Muscle of leg (tissue), 16 donors: ENCODE data around the gene KLF15. TPM values are rescaled to one million over a fixed set of nuclear protein-coding genes. Genes with fewer than 3 reads are reported as not detected.
A peak's percentile ranks its signal among the peaks of the same experiment; 100 is the strongest.

Experiments used
- DNase-seq: peaks from one replicate; pipeline ENCODE4 v3.0.0; 2013
- H3K27ac ChIP-seq: one replicate; pipeline ENCODE4 v1.5.1; 2013; ENCODE audit warnings: mild to moderate bottlenecking, low read length, control low read depth
- H3K27me3 ChIP-seq: one replicate; pipeline ENCODE4 v1.6.1; 2013; ENCODE audit warnings: low read length; ENCODE audit not compliant: control insufficient read depth, insufficient read depth
- H3K36me3 ChIP-seq: one replicate; pipeline ENCODE4 v1.6.1; 2013; ENCODE audit warnings: low read length; ENCODE audit not compliant: control insufficient read depth, insufficient read depth
- H3K4me1 ChIP-seq: one replicate; pipeline ENCODE4 v1.6.1; 2013; ENCODE audit warnings: low read length; ENCODE audit not compliant: control insufficient read depth, insufficient read depth
- H3K4me3 ChIP-seq: one replicate; pipeline ENCODE4 v1.5.1; 2013; ENCODE audit warnings: low read length, control low read depth
- H3K9me3 ChIP-seq: replicated peaks from 2 replicates; pipeline ENCODE4 v1.6.1; 2013; ENCODE audit warnings: low read depth, low read length; ENCODE audit not compliant: control insufficient read depth
- WGBS: methylation state at CpG from one replicate; pipeline ENCODE4 v1.1.5; 2013; ENCODE audit warnings: missing lambda C conversion rate; ENCODE audit not compliant: insufficient coverage; 5-methylcytosine and 5-hydroxymethylcytosine counted together
- long read RNA-seq, 11 donors: transcript quantifications; one replicate each; lab custom pipeline, GENCODE V29; 2026
- polyA plus RNA-seq, 8 donors: library from polyadenylated mRNA; unstranded; fragments of 120-200 nt; gene quantifications; one replicate each; pipeline versions ENCODE4 v1.2.1 to v1.2.3, GENCODE V29; 2013; ENCODE audit warnings: inconsistent platforms in 1 of 8, low replicate concordance in 1 of 8; ENCODE audit not compliant: insufficient read length in 8 of 8, insufficient read depth in 1 of 8
- total RNA-seq: library from RNA; stranded (reverse); fragments of 120-200 nt; gene quantifications from one replicate; pipeline ENCODE4 v1.2.4, GENCODE V29; 2013

Gene KLF15
- total RNA-seq: 1.6 TPM
- polyA plus RNA-seq: 1 to 10 TPM in 3 of 8 donors, under 1 TPM in 5; 0.64 to 2.1 (median 0.89) TPM
- long read RNA-seq, donor 1: 0 reads
- long read RNA-seq, donor 2: 0 reads
- long read RNA-seq, donor 3: 0 reads
- long read RNA-seq, donor 4: 0 reads
- long read RNA-seq, donor 5, partial matches to known transcripts: 0 of 1 reads
- long read RNA-seq, donor 5, other reads (novel, unspliced or antisense): 0 of 1 reads
- long read RNA-seq, donor 6: 0 reads
- long read RNA-seq, donor 7: 0 reads
- long read RNA-seq, donor 8: 0 reads
- long read RNA-seq, donor 9, partial matches to known transcripts: 0 of 1 reads
- long read RNA-seq, donor 9, other reads (novel, unspliced or antisense): 0 of 1 reads
- long read RNA-seq, donor 10: 0 reads
- long read RNA-seq, donor 11: 0 reads

GRCh38 chr3:126357295-126358037 lies at the start of gene KLF15:
Gene KLF15 (minus strand): TSS chr3:126357408. CDS start chr3:126352922, 4,486 bp downstream.
- peaks cover 4% of the 10 kb centered on the region for H3K9me3 ChIP-seq
- under 1% methylated on average over 77 of the region's 86 CpGs for WGBS
- H3K36me3 ChIP-seq: no peaks in the 10 kb centered on the region
- no peak within 1 kb of the TSS for H3K27ac ChIP-seq
- H3K4me3 ChIP-seq: peak within 1 kb of the TSS; percentile 53
- H3K27me3 ChIP-seq: peaks cover 52% of the 10 kb centered on the region
- peaks cover 25% of the 10 kb centered on the region for H3K4me1 ChIP-seq
- peak; percentile 90 for DNase-seq

- Histone ChIP-seq H3K27ac (no peak overlapping the region), H3K4me3 (no peak overlapping the region), H3K4me1 (no peaks in the 10 kb centered on the region), H3K27me3 (peaks cover 12% of the 10 kb centered on the region), H3K36me3 (no peaks in the 10 kb centered on the region), H3K9me3 (peaks cover 4% of the 10 kb centered on the region)
- DNase-seq: no peak
- 74% methylated on average over 9 of the region's 15 CpGs for WGBS
These were observed 49.4 kb upstream of the KLF15 start for GRCh38 chr3:126406389-126407296.

GRCh38 chr3:126402666-126403302 lies 45.6 kb upstream of the KLF15 start:
- H3K9me3 ChIP-seq: peaks cover 4% of the 10 kb centered on the region
- no peaks in the 10 kb centered on the region for H3K36me3 ChIP-seq
- no peak overlapping the region for H3K27ac ChIP-seq
- no peak overlapping the region for H3K4me3 ChIP-seq
- WGBS: 74% methylated on average over 11 of the region's 12 CpGs
- H3K4me1 ChIP-seq: no peaks in the 10 kb centered on the region
- peaks cover 9% of the 10 kb centered on the region for H3K27me3 ChIP-seq
- no peak for DNase-seq

DNA sequence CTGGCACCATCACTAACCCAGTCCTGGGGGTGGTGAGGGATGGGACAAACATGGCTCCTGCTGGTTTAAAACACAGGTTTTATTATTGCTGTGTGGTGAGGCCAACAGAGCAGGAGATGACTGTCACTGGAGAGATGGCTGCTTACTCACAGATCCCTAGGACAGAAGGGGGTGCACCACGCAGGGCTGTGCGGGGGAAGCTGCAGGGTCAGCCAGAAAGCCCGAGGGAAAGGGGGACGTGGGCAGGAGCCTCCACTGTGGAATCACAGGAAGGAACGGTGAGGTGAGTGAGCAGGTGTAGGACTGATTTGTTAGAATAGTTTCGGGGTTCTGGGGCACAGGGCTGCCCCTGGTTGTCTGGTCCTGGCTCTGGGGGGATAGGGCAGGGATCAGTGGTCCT lies 45.0 kb upstream of the KLF15 start:
- 64% methylated on average over 6 of the region's 6 CpGs for WGBS
- Histone ChIP-seq H3K4me3 (no peak overlapping the region), H3K36me3 (no peaks in the 10 kb centered on the region), H3K27ac (no peak overlapping the region), H3K9me3 (no peaks in the 10 kb centered on the region), H3K4me1 (no peaks in the 10 kb centered on the region), H3K27me3 (peaks cover 5% of the 10 kb centered on the region)
- DNase-seq: no peak

DNA sequence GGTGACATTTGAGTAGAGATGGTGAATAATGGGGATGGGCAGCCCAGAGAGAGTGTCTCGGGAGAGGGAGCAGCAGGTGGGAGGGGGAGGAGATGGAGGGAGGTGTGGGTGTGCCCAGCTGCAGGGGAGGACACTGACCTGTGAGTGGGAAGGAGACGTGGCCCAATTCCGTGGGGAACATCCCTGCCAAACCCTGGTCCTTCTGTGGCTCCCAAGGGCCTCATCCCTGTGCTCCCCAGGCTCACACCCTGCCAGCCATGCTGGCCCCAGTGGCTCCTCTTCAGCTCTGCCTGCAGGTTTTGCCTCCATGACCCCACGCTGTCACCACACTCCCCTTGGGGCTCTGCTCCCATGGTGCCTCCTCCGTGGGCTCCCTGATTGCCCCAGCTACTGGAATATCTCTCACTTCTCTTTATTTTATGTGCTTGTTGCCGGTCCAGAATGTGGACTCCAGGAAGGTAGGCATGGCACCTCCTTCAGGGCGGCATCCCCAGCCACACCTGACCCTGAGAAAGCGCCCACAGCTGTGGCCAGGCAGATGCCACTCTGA lies 44.5 kb upstream of the KLF15 start:
- Histone ChIP-seq H3K36me3 (no peaks in the 10 kb centered on the region), H3K27me3 (peaks cover 5% of the 10 kb centered on the region), H3K4me1 (no peaks in the 10 kb centered on the region), H3K9me3 (no peaks in the 10 kb centered on the region), H3K27ac (no peak overlapping the region), H3K4me3 (no peak overlapping the region)
- WGBS: 72% methylated on average over 5 of the region's 8 CpGs
- no peak for DNase-seq

DNA sequence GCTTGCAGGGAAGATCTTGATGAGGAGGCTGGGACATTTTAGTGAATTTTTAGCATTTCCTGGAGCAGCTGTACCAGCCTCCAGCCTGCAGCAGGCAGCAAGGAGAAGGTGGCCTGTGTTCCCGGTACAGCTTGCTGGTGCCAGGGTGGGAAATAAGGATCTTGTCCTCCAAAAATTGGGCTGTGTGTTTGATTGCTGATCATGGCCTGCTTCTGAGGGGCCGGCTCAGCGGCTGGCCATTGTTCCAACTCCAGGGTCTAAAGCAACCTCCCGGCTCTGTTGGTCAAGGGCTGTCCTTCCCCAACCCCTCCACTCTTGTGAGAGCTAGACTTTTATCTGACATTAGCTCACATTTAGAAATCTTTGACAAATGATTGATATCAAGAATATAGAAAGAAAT lies 42.5 kb upstream of the KLF15 start:
- DNase-seq: no peak
- Histone ChIP-seq H3K4me1 (peaks cover 4% of the 10 kb centered on the region), H3K27ac (no peak overlapping the region), H3K9me3 (no peaks in the 10 kb centered on the region), H3K36me3 (no peaks in the 10 kb centered on the region), H3K4me3 (no peak overlapping the region), H3K27me3 (peaks cover 16% of the 10 kb centered on the region)
- WGBS: 100% methylated on average over 2 of the region's 4 CpGs

GRCh38 chr3:126399351-126399735 lies 42.1 kb upstream of the KLF15 start:
- peaks cover 20% of the 10 kb centered on the region for H3K27me3 ChIP-seq
- no peaks in the 10 kb centered on the region for H3K36me3 ChIP-seq
- no peak overlapping the region for H3K27ac ChIP-seq
- H3K4me1 ChIP-seq: peaks cover 8% of the 10 kb centered on the region
- no peak for DNase-seq
- H3K9me3 ChIP-seq: no peaks in the 10 kb centered on the region
- WGBS: 71% methylated on average over 1 of the region's 1 CpG
- H3K4me3 ChIP-seq: no peak overlapping the region

DNA sequence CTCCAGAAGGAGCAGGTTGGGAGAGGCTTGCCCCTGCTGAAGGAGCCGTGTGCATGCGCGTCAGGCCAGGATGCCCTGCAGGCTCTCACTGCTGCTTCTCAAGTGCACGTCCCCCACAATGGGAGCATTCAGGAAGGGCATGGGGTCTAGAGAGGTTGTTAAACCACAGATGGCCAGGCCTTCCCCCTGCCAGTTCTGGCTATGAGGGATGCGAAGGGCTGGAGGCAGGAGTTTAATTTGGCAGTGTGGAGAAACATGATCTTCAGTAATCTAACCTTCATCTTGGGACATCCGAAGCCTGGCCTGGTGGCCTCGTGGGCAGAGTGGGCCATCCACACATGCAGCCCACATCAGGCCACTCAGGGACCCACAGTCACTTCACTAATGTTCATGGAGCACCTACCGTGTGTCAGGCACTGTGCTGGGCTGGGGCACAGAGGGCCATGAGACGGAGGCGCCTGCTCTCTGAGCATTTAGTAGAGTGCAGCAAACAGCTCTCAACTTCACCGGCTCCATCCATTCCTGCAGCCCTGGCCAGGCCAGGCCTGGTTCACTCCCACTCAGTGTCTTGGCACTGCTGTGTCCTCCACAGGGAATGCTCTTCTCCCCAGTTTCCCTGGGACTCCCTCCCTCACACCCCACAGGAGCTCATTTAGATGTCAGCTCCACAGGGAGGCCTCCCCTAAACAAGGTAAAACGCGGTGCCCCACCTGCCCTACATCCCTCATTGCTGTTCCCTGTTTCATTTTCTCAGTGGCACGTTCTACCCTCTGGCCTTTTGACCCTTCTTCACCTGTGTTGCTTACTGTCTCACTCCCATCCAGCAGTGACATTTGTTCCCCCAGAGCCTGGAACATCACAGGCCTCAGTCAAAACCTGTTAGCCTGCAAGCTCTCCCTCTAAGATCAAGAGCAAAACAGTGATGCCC lies 41.5 kb upstream of the KLF15 start:
- H3K27ac ChIP-seq: no peak overlapping the region
- peaks cover 8% of the 10 kb centered on the region for H3K4me1 ChIP-seq
- no peaks in the 10 kb centered on the region for H3K36me3 ChIP-seq
- WGBS: 68% methylated on average over 11 of the region's 14 CpGs
- no peaks in the 10 kb centered on the region for H3K9me3 ChIP-seq
- no peak for DNase-seq
- H3K27me3 ChIP-seq: peaks cover 26% of the 10 kb centered on the region
- H3K4me3 ChIP-seq: no peak overlapping the region
